ENCODE measurements around the gene TSPAN32. TPM values are rescaled to one million over a fixed set of nuclear protein-coding genes. Genes with fewer than 3 reads are reported as not detected.
A peak's percentile ranks its signal among the peaks of the same experiment; 100 is the strongest.

Gene TSPAN32
- total and polyA plus RNA-seq, 12 donors: 2.3 to 47.5 (median 23.3) TPM

- peaks cover 27 to 83% (median 70%) of the 10 kb centered on the region in 7 donors for H3K27me3 ChIP-seq
Observed at GRCh38 chr11:2270322-2271076, 31.3 kb upstream of the TSPAN32 start, which contains the start of gene ASCL2. Gene ASCL2, minus strand, starts transcription at chr11:2270588. Its CDS starts 256 bp downstream, at chr11:2270332.

GRCh38 chr11:2271077-2271326 is 30.8 kb upstream of the TSPAN32 start:
- ATAC-seq (peak in 6 of 8 donors; percentile 26 to 53 (median 50)), DNase-seq (peak; percentile 3 to 60)
- Histone ChIP-seq H3K27ac (no peak overlapping the region), H3K9me3 (no peaks in the 10 kb centered on the region), H3K36me3 (no peaks in the 10 kb centered on the region), H3K4me1 (peaks cover 3 to 28% (median 19%) of the 10 kb centered on the region in 9 donors), H3K4me3 (peak overlapping the region in 6 of 10 donors; percentile 14 to 56 (median 44)), H3K27me3 (peaks cover 27 to 83% (median 71%) of the 10 kb centered on the region in 7 donors)
- TF ChIP-seq, protein P1, sequence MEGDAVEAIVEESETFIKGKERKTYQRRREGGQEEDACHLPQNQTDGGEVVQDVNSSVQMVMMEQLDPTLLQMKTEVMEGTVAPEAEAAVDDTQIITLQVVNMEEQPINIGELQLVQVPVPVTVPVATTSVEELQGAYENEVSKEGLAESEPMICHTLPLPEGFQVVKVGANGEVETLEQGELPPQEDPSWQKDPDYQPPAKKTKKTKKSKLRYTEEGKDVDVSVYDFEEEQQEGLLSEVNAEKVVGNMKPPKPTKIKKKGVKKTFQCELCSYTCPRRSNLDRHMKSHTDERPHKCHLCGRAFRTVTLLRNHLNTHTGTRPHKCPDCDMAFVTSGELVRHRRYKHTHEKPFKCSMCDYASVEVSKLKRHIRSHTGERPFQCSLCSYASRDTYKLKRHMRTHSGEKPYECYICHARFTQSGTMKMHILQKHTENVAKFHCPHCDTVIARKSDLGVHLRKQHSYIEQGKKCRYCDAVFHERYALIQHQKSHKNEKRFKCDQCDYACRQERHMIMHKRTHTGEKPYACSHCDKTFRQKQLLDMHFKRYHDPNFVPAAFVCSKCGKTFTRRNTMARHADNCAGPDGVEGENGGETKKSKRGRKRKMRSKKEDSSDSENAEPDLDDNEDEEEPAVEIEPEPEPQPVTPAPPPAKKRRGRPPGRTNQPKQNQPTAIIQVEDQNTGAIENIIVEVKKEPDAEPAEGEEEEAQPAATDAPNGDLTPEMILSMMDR (IDR thresholded peaks at IDR 0.05): no peak
- WGBS, 2 donors: 3% methylated on average over 28 of the region's 28 CpGs
- intact Hi-C loops (cut with DNase I): no loop called here

More at GRCh38 chr11:2270322-2271076, 31.3 kb upstream of the TSPAN32 start, which contains the start of gene ASCL2:
- 2% methylated on average over 85 to 89 of the region's 89 CpGs for WGBS, 2 donors
- peak in 1 of 2 donors; percentile 3 for DNase-seq
- Histone ChIP-seq H3K4me3 (peak within 1 kb of the TSS; percentile 15 to 56 (median 43)), H3K4me1 (peaks cover 3 to 33% (median 23%) of the 10 kb centered on the region in 9 donors), H3K9me3 (no peaks in the 10 kb centered on the region), H3K36me3 (no peaks in the 10 kb centered on the region), H3K27ac (peak within 1 kb of the TSS in 2 of 10 donors; percentile 29 to 89)
- intact Hi-C loops (cut with DNase I): no loop called here
- peak in 1 of 8 donors; percentile 46 for ATAC-seq
- TF ChIP-seq, protein P1 (IDR thresholded peaks at IDR 0.05): no peak

DNA sequence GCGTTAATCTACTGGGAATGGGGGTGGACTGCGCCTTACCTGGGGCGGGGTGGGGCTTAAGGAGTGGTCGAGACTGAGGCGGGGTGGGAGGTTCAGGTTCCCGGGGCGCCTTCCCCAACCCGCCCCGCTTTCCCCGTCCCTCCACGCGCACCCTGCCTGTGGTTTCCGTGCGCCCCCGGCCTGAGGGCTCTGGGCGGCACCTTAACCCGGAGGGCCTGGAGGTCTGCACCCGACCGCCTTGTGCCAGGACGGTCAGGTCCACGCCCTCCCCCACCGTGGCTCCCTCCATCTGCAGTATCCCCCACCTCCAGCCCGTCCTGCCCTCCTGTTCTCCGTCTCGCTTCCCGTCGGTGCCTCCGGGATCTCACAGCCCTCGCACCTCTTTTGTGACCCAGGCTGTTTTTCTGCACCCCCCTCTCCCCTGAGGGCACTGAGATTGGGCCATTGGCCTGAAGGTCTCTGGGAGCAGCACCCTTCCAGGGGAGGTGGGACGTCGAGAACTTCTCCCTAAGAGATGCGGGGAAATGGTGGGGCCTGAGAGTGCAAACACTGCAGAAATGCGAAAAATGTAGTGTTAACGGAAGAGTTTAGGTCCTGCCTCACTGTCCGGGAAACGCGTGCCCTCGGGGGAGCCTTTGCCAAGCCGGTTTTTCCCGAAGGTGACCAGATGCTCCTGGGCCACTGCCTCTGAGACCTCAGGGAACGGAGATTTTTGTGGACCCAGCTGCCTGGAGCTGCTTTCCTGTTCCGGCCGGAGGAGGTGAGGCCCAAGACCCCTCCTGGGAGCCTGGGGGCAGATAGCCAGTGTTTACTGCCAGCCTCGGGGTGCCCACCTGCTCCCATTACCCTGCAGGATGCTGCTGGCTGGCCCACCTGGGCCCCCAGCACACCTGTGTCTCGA is 30.2 kb upstream of the TSPAN32 start:
- Histone ChIP-seq H3K4me3 (peak overlapping the region in 2 of 10 donors; percentile 37 to 56), H3K36me3 (no peaks in the 10 kb centered on the region), H3K27me3 (peaks cover 27 to 82% (median 72%) of the 10 kb centered on the region in 7 donors), H3K27ac (no peak overlapping the region), H3K4me1 (peaks cover 3 to 24% (median 19%) of the 10 kb centered on the region in 9 donors), H3K9me3 (no peaks in the 10 kb centered on the region)
- ATAC-seq: no peak
- TF ChIP-seq, protein P1 (IDR thresholded peaks at IDR 0.05): no peak
- intact Hi-C loops (cut with DNase I): no loop called here
- WGBS, 2 donors: 20 to 23% methylated on average over 42 to 45 of the region's 45 CpGs
- peak in 1 of 2 donors; percentile 2 for DNase-seq

DNA sequence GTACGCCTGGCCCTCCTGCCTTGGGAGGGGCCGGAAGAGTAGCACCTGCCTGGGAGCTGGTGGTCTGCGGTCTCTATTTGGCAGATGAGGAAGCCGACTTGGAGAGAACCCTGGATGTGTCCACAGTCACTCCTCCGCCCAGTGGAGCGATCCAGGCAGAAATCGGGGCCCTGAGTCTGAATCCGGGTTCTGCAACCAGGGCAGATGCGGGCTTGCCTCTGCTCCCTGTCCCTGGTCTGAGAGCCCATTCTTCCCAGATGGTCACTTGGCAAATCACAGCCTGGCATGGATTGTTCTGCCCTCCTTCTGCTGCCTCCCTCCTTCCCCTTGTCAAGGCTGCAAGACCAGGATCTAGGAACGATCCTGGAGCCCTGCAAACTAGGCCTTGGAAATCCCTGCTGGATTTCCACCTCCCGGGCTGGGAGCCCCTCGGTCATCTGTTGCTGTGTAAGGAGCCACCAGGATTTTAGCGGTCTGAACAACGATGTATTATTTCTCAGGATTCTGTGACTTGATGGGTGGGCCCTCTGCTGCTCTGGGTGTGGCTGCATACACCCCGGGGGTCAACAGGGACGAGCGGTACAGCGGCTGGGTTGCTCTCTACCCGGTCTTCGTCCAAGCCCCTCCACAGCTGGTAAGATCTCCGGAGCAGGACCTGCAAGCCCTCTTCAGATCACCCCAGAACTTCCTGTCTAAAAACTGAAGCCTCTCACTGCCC is 29.4 kb upstream of the TSPAN32 start:
- peak in 1 of 2 donors; percentile 2 for DNase-seq
- H3K27me3 ChIP-seq: peaks cover 27 to 79% (median 68%) of the 10 kb centered on the region in 7 donors
- H3K36me3 ChIP-seq: no peaks in the 10 kb centered on the region
- no peaks in the 10 kb centered on the region for H3K9me3 ChIP-seq
- WGBS, 2 donors: 80 to 84% methylated on average over 21 of the region's 21 CpGs
- no peak overlapping the region for H3K4me3 ChIP-seq
- intact Hi-C loops (cut with DNase I): no loop called here
- TF ChIP-seq, protein P1 (IDR thresholded peaks at IDR 0.05): no peak
- H3K27ac ChIP-seq: no peak overlapping the region
- ATAC-seq: no peak
- H3K4me1 ChIP-seq: peaks cover 3 to 24% (median 19%) of the 10 kb centered on the region in 9 donors
